Motor neuron (in vitro differentiated cells): ENCODE results near the gene MSI1. TPM values are rescaled to one million over a fixed set of nuclear protein-coding genes. Genes with fewer than 3 reads are reported as not detected.

Experiments used
- ATAC-seq, 8 experiments: fragments of 200-7000 bp; cut with Tn5 transposase; replicated peaks in 6 of 8; 2 replicates each; pipeline ENCODE4 v1.8.0; 2021; ENCODE audit warnings: mild to moderate bottlenecking in 8 of 8, moderate library complexity in 8 of 8
- H3K27ac ChIP-seq, 2 donors: fragments of 250-450 bp; sonication (Bioruptor Pico); 2 replicates each; pipeline ENCODE4 v1.9.0; 2021; ENCODE audit warnings: antibody characterized with exemption in 2 of 2, mild to moderate bottlenecking in 2 of 2, moderate library complexity in 1 of 2
- H3K4me1 ChIP-seq, 2 donors: fragments of 250-450 bp; sonication (Bioruptor Pico); replicated peaks in 1 of 2; 2 replicates each; pipeline ENCODE4 v1.6.1; 2021; ENCODE audit warnings: antibody characterized with exemption in 2 of 2, mild to moderate bottlenecking in 2 of 2, moderate library complexity in 1 of 2
- H3K4me3 ChIP-seq, 5 donors: fragments of 250-450 bp; sonication (Bioruptor Pico); 2 replicates each; pipeline ENCODE4 v1.9.0; 2021; ENCODE audit warnings: antibody characterized with exemption in 5 of 5, mild to moderate bottlenecking in 5 of 5, moderate library complexity in 4 of 5
- WGBS, 10 experiments: fragments of 450-650 bp; shearing (Covaris generic); methylation state at CpG; one replicate each; pipeline ENCODE4 v1.0.0; 2022; 5-methylcytosine and 5-hydroxymethylcytosine counted together
- in situ Hi-C, 9 experiments: fragments of 400-800 bp; cut with MboI; loops; one replicate each; pipeline ENCODE4 v1.15.0; 2021; ENCODE audit warnings: low sequenced_read_pairs in 9 of 9, low pct_unique_long_range_greater_than_20kb in 2 of 9; ENCODE audit not compliant: unreplicated experiment in 9 of 9
- total RNA-seq, 8 experiments: library from RNA; unstranded; fragments of 300-600 nt; gene quantifications; 2 replicates each; pipeline versions ENCODE4 v1.2.3 to v1.2.4, GENCODE V29; 2022

Gene MSI1
- 10 to 100 TPM in 5 of 8 experiments, 1 to 10 TPM in 1, under 1 TPM in 2; 0.10 to 81.7 (median 27.3) TPM for total RNA-seq

DNA sequence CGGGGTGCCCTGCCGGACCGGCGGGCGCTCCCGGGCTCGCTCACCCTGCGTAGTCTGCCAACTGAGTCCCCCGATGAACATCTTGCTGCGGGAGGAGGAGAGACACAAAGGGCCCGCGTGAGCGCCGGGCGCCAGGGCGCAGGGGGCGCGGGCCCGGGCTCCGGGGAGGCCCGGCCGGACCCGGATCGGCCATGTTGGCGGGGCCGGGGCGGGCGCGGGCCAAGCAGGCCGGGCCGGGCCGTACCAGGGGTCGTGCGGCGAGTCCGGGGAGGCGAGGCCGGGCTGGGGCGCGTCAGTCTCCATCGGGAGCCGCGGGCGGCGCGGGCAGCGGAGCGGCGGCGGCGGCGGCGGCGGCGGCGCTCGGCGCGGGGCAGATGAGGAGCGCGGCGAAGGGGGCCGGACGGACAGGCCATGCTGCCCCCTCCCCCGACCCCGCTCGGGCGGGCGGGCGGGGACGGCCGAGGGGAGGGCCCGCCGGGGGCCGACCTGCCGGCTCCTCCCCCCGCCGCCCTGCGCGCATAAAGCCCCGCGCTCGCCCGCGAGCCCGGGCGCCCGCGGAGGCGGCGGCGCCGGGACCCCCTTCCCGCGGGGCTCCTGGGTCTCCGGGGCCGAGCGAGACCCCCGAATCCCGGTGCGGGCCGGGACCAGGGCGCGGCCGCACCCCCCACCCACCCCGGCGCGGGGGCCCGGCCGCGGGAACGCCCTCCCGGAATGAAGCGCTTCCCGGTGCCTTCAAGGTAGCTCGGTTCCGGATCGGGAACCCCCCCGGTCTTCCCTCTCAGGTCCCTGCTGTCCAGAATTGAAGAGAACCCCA is at the start of gene MSI1:
TSS of gene MSI1 (minus strand) at position 376 of the 814 bp plus-strand sequence. CDS start at position 303, 73 bp downstream.
- ATAC-seq = peak; percentile 28 to 77 (median 66)
- WGBS, 10 experiments = no CpG with 5 or more reads among the region's 119 CpGs

DNA sequence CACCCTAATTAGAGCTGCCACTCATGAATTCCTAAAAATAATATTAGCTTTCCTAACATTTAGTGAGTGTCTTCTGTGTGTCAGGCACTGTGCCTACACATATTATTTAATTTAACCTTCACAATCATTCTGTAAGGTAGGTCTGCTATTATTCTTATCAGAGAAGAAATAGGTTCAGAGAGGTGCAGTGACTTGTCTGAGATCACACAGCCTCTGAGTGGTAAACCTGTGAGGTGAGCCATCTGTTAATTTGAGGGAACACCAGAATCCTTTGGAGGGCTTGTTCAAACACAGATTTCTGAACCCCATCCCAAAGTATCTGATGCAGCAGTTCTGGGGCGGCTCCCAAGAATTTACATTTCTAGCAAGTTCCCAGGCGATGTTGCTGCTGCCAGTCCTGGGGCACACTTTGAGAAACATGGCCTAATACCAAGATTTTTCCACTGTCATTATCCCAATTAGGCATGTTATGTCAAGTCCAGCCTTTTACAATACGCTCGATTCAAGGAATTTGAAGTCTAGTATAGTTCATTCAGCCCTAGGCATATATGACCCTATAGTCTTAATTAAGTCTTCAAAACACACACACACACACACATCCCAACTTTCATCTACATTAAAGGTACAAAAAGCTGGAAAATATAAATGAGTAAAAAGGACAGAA is 49.1 kb upstream of the MSI1 start:
- 55 to 91% (median 89%) methylated on average over 2 to 4 of the region's 4 CpGs; no CpG with 5 or more reads in 5 of the 10 experiments for WGBS, 10 experiments
- Histone ChIP-seq H3K4me3 (no peak overlapping the region), H3K4me1 (peaks cover 8 to 10% of the 10 kb centered on the region in 2 donors), H3K27ac (no peak overlapping the region)
- no peak for ATAC-seq
- in situ Hi-C loops = no loop called here

More for the DNA sequence above, at the start of gene MSI1:
- Histone ChIP-seq H3K4me3 (peak within 1 kb of the TSS; percentile 72 to 99 (median 94)), H3K4me1 (peaks cover 14 to 29% of the 10 kb centered on the region in 2 donors), H3K27ac (peak within 1 kb of the TSS; percentile 93 to 97)
- in situ Hi-C loops = no loop called here

DNA sequence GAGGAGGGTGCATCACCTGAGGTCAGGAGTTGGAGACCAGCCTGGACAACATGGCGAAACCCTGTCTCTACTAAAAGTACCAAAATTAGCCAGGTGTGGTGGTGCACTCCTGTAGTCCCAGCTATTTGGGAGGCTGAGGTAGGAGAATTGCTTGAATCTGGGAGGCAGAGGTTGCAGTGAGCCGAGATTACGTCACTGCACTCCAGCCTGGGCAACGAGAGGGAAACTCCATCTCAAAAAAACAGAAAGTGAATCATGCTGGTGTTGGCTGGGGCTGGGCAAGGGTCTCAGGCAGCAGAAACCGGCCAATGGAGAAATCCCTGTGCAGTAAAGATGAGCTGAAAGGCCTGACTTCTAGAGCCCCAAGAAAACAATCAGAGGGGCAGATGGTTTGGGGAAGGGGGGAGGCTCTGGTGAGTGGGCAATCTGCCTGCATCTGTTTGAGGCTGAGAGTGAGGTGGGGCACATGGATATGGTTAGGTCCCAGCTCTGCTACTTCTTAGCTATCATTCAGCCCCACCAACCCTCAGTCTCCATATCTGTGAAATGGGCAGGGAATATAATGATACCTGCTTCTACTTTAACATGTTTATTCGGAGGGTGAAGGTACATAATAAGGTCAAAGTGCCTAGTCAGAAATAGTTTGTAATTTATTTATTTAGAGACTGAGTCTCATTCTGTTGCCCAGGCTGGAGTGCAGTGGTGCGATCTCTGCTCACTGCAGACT is 47.7 kb upstream of the MSI1 start:
- no peak for ATAC-seq
- in situ Hi-C loops = no loop called here
- Histone ChIP-seq H3K4me1 (peaks cover 10 to 17% of the 10 kb centered on the region in 2 donors), H3K27ac (no peak overlapping the region), H3K4me3 (no peak overlapping the region)
- 50 to 100% (median 80%) methylated on average over 1 to 6 of the region's 7 CpGs; no CpG with 5 or more reads in 1 of the 10 experiments for WGBS, 10 experiments

DNA sequence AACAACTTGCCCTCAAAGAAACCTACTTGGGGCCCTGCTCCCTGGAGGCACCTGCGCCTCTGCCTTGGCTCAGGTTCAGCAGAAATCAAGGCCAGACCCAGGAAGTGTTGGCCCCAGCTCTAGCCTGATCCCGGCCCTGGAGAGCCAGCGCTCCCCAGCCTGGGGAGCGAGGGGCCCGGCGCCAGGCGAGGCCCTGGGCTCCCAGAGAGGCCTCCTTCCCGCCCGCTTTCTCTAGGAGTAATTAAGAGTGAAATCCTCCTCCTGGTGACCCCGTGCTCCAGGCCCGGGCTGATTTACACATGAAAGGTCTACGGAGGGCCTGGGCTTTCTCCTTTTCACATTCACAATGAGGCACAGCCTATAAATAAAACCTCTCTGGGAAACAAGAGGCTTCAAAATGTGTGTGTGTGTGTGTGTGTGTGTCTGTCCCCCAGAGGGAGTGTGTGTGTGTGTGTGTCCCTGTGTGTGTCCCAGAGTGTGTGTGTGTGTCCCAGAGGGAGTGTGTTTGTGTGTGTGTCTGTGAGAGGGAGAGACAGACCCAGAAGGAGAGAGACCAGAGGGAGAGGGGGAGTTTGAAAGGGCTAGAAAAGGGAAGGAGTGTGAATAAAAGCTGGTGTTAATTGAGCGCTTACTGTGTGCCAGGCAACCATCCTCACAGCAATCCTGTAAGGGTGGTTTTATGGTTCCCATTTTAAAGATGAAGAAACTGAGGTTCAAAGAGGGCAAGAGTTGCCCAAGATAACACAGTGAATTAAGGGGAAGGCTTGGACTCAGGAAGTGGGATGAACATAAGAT is 45.1 kb upstream of the MSI1 start:
- Histone ChIP-seq H3K4me3 (peak overlapping the region in 1 of 5 donors; percentile 3), H3K4me1 (peaks cover 10 to 17% of the 10 kb centered on the region in 2 donors), H3K27ac (peak overlapping the region; percentile 86 to 87)
- peak; percentile 56 to 99 (median 98) for ATAC-seq
- 0 to 100% (median 15%) methylated on average over 1 to 8 of the region's 13 CpGs; no CpG with 5 or more reads in 2 of the 10 experiments for WGBS, 10 experiments
- in situ Hi-C loops = no loop called here

DNA sequence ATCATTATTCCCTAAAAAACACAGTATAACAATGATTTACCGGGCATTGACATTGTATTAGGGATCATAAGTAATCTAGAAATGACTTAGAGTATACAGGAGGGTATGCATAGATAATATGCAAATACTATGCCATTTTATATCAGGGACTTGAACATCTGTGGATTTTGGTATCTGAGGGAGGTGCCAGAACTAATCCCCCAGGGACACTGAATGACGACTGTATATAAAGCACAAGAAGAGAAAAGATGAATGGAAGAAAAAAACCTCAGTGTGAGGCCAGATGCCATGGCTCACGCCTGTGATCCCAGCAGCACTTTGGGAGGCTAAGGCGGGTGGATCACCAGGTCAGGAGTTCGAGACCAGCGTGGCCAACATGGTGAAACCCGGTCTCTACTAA is 43.5 kb upstream of the MSI1 start:
- 10 to 70% (median 49%) methylated on average over 1 to 4 of the region's 7 CpGs; no CpG with 5 or more reads in 2 of the 10 experiments for WGBS, 10 experiments
- in situ Hi-C loops = no loop called here
- no peak overlapping the region for H3K27ac ChIP-seq

DNA sequence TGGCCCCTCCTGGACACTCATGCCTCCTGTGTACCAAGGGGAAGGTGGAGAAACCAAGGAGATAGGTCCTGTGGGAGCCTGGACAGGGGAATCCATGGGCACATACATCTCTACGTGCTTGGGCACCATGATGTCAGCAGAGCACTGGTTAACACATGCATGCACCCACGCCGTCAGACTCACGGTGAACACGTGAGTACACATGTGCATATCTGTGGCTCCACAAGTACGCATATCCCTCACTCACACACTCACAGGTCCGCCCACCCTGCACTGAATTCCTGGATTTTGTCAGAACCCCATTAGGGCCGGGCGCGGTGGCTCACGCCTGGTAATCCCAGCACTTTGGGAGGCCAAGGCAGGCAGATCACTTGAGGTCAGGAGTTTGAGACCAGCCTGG is 39.8 kb upstream of the MSI1 start:
- Histone ChIP-seq H3K4me3 (no peak overlapping the region), H3K27ac (no peak overlapping the region), H3K4me1 (peaks cover 13 to 16% of the 10 kb centered on the region in 2 donors)
- in situ Hi-C loops = no loop called here
- 40 to 100% (median 97%) methylated on average over 1 to 8 of the region's 11 CpGs; no CpG with 5 or more reads in 7 of the 10 experiments for WGBS, 10 experiments
- no peak for ATAC-seq

More for the DNA sequence above, 43.5 kb upstream of the MSI1 start:
- Histone ChIP-seq H3K4me3 (no peak overlapping the region), H3K4me1 (peaks cover 10 to 17% of the 10 kb centered on the region in 2 donors)
- no peak for ATAC-seq

DNA sequence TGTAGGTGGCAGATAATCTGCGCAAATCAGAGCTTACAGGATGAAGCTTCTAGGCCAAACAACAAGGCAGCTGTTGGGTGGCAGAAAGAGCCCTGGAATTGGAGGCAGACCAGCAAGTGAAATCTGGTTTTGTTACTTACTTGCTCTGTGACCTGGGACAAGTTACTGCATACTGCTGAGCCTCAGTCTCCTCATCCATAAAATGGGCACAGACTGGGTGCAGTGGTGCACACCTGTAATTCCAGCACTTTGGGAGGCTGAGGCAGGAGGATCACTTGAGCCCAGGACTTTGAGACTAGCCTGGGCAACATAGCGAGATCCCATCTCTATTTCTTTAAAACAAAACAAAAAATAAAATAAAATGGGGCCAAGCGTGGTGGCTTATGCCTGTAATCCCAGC is 37.6 kb upstream of the MSI1 start:
- 68 to 100% (median 100%) methylated on average over 1 to 3 of the region's 3 CpGs; no CpG with 5 or more reads in 1 of the 10 experiments for WGBS, 10 experiments
- in situ Hi-C loops = no loop called here
- Histone ChIP-seq H3K4me3 (no peak overlapping the region), H3K27ac (peak overlapping the region in 1 of 2 donors; percentile 63), H3K4me1 (peaks cover 9 to 16% of the 10 kb centered on the region in 2 donors)
- ATAC-seq = no peak

DNA sequence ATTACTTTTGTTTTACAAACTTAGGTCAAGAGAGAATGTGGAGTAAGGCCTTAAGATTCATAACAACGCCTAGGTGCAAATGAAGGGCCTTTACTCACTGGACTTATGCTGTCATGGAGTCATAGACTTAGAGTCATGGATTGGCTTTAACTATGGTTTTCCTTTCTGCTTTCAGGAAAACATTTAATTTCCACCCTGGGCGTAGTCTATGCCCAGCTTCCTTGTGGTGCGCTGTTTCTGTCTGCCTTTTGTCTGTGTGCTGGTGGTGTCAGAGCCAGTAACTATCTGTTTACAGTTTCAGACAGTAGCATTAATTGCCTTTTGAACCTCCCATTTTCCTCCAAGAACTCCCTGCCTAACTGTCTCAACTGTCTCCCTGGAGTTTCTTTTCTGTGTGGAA is 37.1 kb upstream of the MSI1 start:
- in situ Hi-C loops = no loop called here
- peak overlapping the region in 1 of 2 donors; percentile 63 for H3K27ac ChIP-seq
- peak in 5 of 8 experiments; percentile 47 to 73 (median 51) for ATAC-seq
- no peak overlapping the region for H3K4me3 ChIP-seq
- H3K4me1 ChIP-seq = peaks cover 10 to 18% of the 10 kb centered on the region in 2 donors
- WGBS, 10 experiments = 49 to 100% (median 86%) methylated on average over 1 to 3 of the region's 3 CpGs; no CpG with 5 or more reads in 1 of the 10 experiments

DNA sequence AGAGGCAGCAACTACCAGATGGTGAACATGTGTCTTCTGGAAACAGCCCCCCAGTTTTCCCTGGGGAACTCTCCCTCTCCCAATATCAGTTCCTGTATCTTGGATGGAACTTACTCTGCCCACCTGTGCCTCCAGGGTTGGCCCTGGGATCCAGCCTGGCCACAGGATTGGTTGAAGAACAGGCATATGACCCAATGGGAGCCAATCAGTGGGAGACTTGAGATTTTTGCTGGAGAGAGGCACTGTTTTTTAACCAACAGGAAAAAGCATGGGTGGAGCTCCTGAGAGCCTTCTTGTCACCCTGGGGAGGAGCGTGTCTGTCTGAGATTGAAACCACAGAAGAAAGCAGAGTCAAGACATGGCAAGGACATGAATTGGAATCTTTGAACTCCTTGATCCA is 35.3 kb upstream of the MSI1 start:
- ATAC-seq = no peak
- WGBS, 10 experiments = 40 to 83% methylated on average over 1 of the region's 1 CpG; no CpG with 5 or more reads in 8 of the 10 experiments
- no peak overlapping the region for H3K27ac ChIP-seq
- H3K4me1 ChIP-seq = peaks cover 13 to 18% of the 10 kb centered on the region in 2 donors
- in situ Hi-C loops = no loop called here
- H3K4me3 ChIP-seq = no peak overlapping the region

DNA sequence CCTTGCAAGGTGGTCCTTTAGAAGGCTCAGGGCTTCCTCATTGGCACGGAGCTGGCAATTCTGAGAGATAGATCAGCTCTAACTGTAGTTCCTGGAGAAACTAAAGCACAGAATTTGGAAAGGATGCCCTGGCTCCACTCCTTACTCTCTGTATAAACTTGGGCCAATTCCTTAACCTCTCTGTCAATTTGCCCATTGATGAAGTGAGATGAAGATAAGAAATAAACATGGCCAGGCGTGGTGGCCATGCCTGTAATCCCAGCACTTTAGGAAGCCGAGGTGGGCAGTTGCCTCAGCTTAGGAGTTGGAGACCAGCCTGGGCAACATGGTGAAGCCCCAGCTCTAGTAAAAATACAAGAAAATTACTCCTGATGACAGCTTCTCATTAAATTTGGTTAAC is 34.9 kb upstream of the MSI1 start:
- Histone ChIP-seq H3K27ac (peak overlapping the region in 1 of 2 donors; percentile 21), H3K4me1 (peaks cover 15 to 20% of the 10 kb centered on the region in 2 donors), H3K4me3 (no peak overlapping the region)
- ATAC-seq = no peak
- WGBS, 10 experiments = 47 to 100% (median 93%) methylated on average over 1 to 3 of the region's 3 CpGs; no CpG with 5 or more reads in 4 of the 10 experiments
- in situ Hi-C loops = no loop called here

DNA sequence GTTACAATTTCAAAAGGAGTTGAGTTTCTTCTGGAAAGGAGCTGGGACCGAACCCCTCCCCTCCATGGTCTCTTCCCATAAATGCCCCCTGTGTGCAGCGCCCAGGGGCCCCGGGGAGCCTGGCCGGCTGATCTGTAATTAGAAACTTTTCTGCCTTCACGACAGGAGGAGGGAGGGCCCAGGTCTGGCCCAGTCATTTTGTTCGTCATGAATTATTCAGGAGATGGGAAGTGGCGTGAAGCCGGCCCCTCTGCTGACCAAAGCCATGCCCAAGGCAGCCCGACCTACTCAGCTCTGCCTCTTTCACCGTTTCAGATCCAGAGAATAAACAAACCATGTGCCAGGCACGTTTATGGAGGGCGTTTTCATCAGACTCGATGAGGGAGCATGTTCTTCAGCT is 33.3 kb upstream of the MSI1 start:
- peaks cover 29 to 33% of the 10 kb centered on the region in 2 donors for H3K4me1 ChIP-seq
- 0 to 10% (median 8%) methylated on average over 2 to 11 of the region's 13 CpGs; no CpG with 5 or more reads in 3 of the 10 experiments for WGBS, 10 experiments
- H3K4me3 ChIP-seq = no peak overlapping the region
- in situ Hi-C loops = no loop called here
- peak; percentile 38 to 94 (median 70) for ATAC-seq
- peak overlapping the region; percentile 75 to 81 for H3K27ac ChIP-seq

DNA sequence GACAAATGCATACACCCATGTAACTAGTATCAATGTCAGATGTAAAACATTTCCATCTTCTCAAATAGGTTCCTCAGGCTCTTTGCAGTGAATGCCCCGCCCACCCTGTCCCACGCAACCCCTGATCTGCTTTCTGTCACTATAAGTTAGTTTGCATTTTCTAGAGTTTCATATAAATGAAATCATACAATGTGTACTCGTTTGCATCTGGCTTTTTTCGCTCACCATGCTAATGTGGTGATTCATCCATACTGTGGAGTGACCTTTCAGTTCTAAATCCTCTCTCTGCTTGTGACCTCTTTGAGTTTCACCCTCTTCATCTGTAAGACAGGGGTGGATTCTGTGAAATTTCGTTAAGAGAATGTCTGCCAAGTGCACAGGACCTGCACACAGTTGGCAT is 30.6 kb upstream of the MSI1 start:
- WGBS, 10 experiments = 0 to 64% (median 32%) methylated on average over 1 to 5 of the region's 5 CpGs
- ATAC-seq = peak in 4 of 8 experiments; percentile 2 to 75 (median 70)
- H3K4me3 ChIP-seq = no peak overlapping the region
- no peak overlapping the region for H3K27ac ChIP-seq
- in situ Hi-C loops = no loop called here
- H3K4me1 ChIP-seq = peaks cover 34% of the 10 kb centered on the region in 2 donors
